ENCODE results near the gene IL17RB.

IL17RB gene

GRCh38 chr3:53846134-53846850, at the start of gene IL17RB, which contains the start of gene CHDH:
IL17RB (plus strand) TSS chr3:53846568; CDS start chr3:53846589, 21 bp downstream.
CHDH (minus strand) TSS chr3:53846419; CDS start chr3:53824008, 22,411 bp downstream.
- ChIA-PET POLR2A (interaction anchor here (1.2 kb wide), 1 partner anchor 45 kb away, joined by 4 read pairs; the partner anchor contains the start of gene SELENOK), CTCF (no interaction called here)
- peak; percentile 81 for DNase-seq (ENCODE audit: extremely low spot score)
- TF ChIP-seq FOXM1 (IDR thresholded peaks at IDR 0.05; ENCODE audit: borderline replicate concordance) = peak; percentile 67; the same call in 1 of the 2 replicates
- TF ChIP-seq L3MBTL2 (conservative IDR thresholded peaks at IDR 0.05) = peak; percentile 97
- peak; percentile 82 for TF ChIP-seq LEF1 (IDR thresholded peaks at IDR 0.05; ENCODE audit: borderline replicate concordance)
- no peak for TF ChIP-seq NFRKB (IDR thresholded peaks at IDR 0.05)

GRCh38 chr3:53798144-53798543, 48.2 kb upstream of the IL17RB start:
- no peak for DNase-seq (ENCODE audit: extremely low spot score)
- ChIA-PET CTCF (no interaction called here), POLR2A (interaction anchor here (0.7 kb wide), 1 partner anchor 320 kb away, joined by 3 read pairs; no protein-coding TSS in a partner anchor)
- no peak for TF ChIP-seq LEF1 (IDR thresholded peaks at IDR 0.05; ENCODE audit: borderline replicate concordance)
- no peak for TF ChIP-seq BHLHE40 (IDR thresholded peaks at IDR 0.05; ENCODE audit: borderline replicate concordance)
- TF ChIP-seq ELF4 (IDR thresholded peaks at IDR 0.05) = no peak
- no peak for TF ChIP-seq SUZ12 (IDR thresholded peaks at IDR 0.05)

- TF ChIP-seq FOXM1 (IDR thresholded peaks at IDR 0.05; ENCODE audit: borderline replicate concordance) (no peak), BHLHE40 (IDR thresholded peaks at IDR 0.05; ENCODE audit: borderline replicate concordance) (no peak), CTBP1 (IDR thresholded peaks at IDR 0.05; ENCODE audit: borderline replicate concordance) (no peak)
- ChIA-PET POLR2A (no interaction called here), CTCF (no interaction called here)
- DNase-seq (ENCODE audit: extremely low spot score) = no peak
Observed at GRCh38 chr3:53799338-53799865, 47.0 kb upstream of the IL17RB start.

- DNase-seq (ENCODE audit: extremely low spot score) = no peak
- POLR2A ChIA-PET = no interaction called here
- TF ChIP-seq PKNOX1 (IDR thresholded peaks at IDR 0.05) = no peak
- TF ChIP-seq SUZ12 (IDR thresholded peaks at IDR 0.05) = no peak
- no peak for TF ChIP-seq LEF1 (IDR thresholded peaks at IDR 0.05; ENCODE audit: borderline replicate concordance)
- no peak for TF ChIP-seq L3MBTL2 (conservative IDR thresholded peaks at IDR 0.05)
- TF ChIP-seq ZNF384 (IDR thresholded peaks at IDR 0.05) = no peak
- TF ChIP-seq ARNT (IDR thresholded peaks at IDR 0.05) = no peak
- no peak for TF ChIP-seq NFRKB (IDR thresholded peaks at IDR 0.05)
- TF ChIP-seq BHLHE40 (IDR thresholded peaks at IDR 0.05; ENCODE audit: borderline replicate concordance) = no peak
- TF ChIP-seq CTBP1 (IDR thresholded peaks at IDR 0.05; ENCODE audit: borderline replicate concordance) = no peak
- no peak for TF ChIP-seq ELF4 (IDR thresholded peaks at IDR 0.05)
- no peak for TF ChIP-seq SP1 (IDR thresholded peaks at IDR 0.05)
- no peak for TF ChIP-seq FOXA1 (IDR thresholded peaks at IDR 0.05)
- no peak for TF ChIP-seq TARDBP (IDR thresholded peaks at IDR 0.05)
- no peak for TF ChIP-seq HDGF (IDR thresholded peaks at IDR 0.05; ENCODE audit: borderline replicate concordance)
- TF ChIP-seq FOXM1 (IDR thresholded peaks at IDR 0.05; ENCODE audit: borderline replicate concordance) = no peak
- no peak for TF ChIP-seq FOXK2 (IDR thresholded peaks at IDR 0.05)
- CTCF ChIA-PET = interaction anchor here (0.8 kb wide), 1 partner anchor 45 kb away, joined by 3 read pairs; no protein-coding TSS in a partner anchor
Observed at GRCh38 chr3:53800041-53800906, 46.1 kb upstream of the IL17RB start.

GRCh38 chr3:53801319-53801718, 45.0 kb upstream of the IL17RB start:
- TF ChIP-seq FOXM1 (IDR thresholded peaks at IDR 0.05; ENCODE audit: borderline replicate concordance) = no peak
- TF ChIP-seq CTBP1 (IDR thresholded peaks at IDR 0.05; ENCODE audit: borderline replicate concordance) = no peak
- no peak for TF ChIP-seq ARNT (IDR thresholded peaks at IDR 0.05)
- TF ChIP-seq SP1 (IDR thresholded peaks at IDR 0.05) = no peak
- TF ChIP-seq FOXA1 (IDR thresholded peaks at IDR 0.05) = no peak
- no peak for TF ChIP-seq FOXK2 (IDR thresholded peaks at IDR 0.05)
- TF ChIP-seq NFRKB (IDR thresholded peaks at IDR 0.05) = no peak
- no peak for TF ChIP-seq ZNF384 (IDR thresholded peaks at IDR 0.05)
- no peak for TF ChIP-seq ELF4 (IDR thresholded peaks at IDR 0.05)
- TF ChIP-seq BHLHE40 (IDR thresholded peaks at IDR 0.05; ENCODE audit: borderline replicate concordance) = no peak
- no peak for TF ChIP-seq L3MBTL2 (conservative IDR thresholded peaks at IDR 0.05)
- TF ChIP-seq LEF1 (IDR thresholded peaks at IDR 0.05; ENCODE audit: borderline replicate concordance) = no peak
- no peak for TF ChIP-seq HDGF (IDR thresholded peaks at IDR 0.05; ENCODE audit: borderline replicate concordance)
- no peak for TF ChIP-seq SUZ12 (IDR thresholded peaks at IDR 0.05)
- no peak for TF ChIP-seq PKNOX1 (IDR thresholded peaks at IDR 0.05)
- TF ChIP-seq TARDBP (IDR thresholded peaks at IDR 0.05) = no peak
- DNase-seq (ENCODE audit: extremely low spot score) = no peak
- ChIA-PET CTCF (no interaction called here), POLR2A (no interaction called here)

GRCh38 chr3:53802256-53802880, 44.0 kb upstream of the IL17RB start:
- POLR2A ChIA-PET = no interaction called here
- CTCF ChIA-PET = no interaction called here
- DNase-seq (ENCODE audit: extremely low spot score) = no peak
- TF ChIP-seq TARDBP (IDR thresholded peaks at IDR 0.05) (no peak), FOXA1 (IDR thresholded peaks at IDR 0.05) (no peak), SUZ12 (IDR thresholded peaks at IDR 0.05) (no peak), ZNF384 (IDR thresholded peaks at IDR 0.05) (no peak), PKNOX1 (IDR thresholded peaks at IDR 0.05) (no peak), BHLHE40 (IDR thresholded peaks at IDR 0.05; ENCODE audit: borderline replicate concordance) (no peak), CTBP1 (IDR thresholded peaks at IDR 0.05; ENCODE audit: borderline replicate concordance) (no peak), NFRKB (IDR thresholded peaks at IDR 0.05) (no peak), L3MBTL2 (conservative IDR thresholded peaks at IDR 0.05) (no peak), FOXK2 (IDR thresholded peaks at IDR 0.05) (no peak), SP1 (IDR thresholded peaks at IDR 0.05) (no peak), ELF4 (IDR thresholded peaks at IDR 0.05) (no peak), FOXM1 (IDR thresholded peaks at IDR 0.05; ENCODE audit: borderline replicate concordance) (no peak), LEF1 (IDR thresholded peaks at IDR 0.05; ENCODE audit: borderline replicate concordance) (no peak), ARNT (IDR thresholded peaks at IDR 0.05) (no peak), HDGF (IDR thresholded peaks at IDR 0.05; ENCODE audit: borderline replicate concordance) (no peak)

Measured in HEK293T (cell line).